ENCODE data around the gene KANSL1.

GRCh38 chr17:46036491-46036890, 156.7 kb downstream of the KANSL1 start:
- no peak for TF ChIP-seq POLR2AphosphoS5 (IDR thresholded peaks at IDR 0.05)
- TF ChIP-seq CTCF (IDR thresholded peaks at IDR 0.05): no peak
- TF ChIP-seq POLR2A (IDR thresholded peaks at IDR 0.05): no peak
